Chondrocyte (in vitro differentiated cells): ENCODE measurements around the gene DLG4. TPM values are rescaled to one million over a fixed set of nuclear protein-coding genes. Genes with fewer than 3 reads are reported as not detected.

ENCODE experiments used
- DNase-seq: peaks from one replicate; pipeline ENCODE4 v3.0.0; 2021; ENCODE audit warnings: mixed read lengths, low spot score
- H3K27ac Mint-ChIP-seq: one replicate; pipeline ENCODE4 v1.8.0; 2021; ENCODE audit warnings: mild to moderate bottlenecking, moderate library complexity, mixed read lengths; ENCODE audit not compliant: unreplicated experiment
- H3K27me3 Mint-ChIP-seq: 2 replicates; pipeline ENCODE4 v1.8.0; 2021; ENCODE audit warnings: low read depth, mixed read lengths
- H3K36me3 Mint-ChIP-seq: 2 replicates; pipeline ENCODE4 v1.8.0; 2021; ENCODE audit warnings: low read depth, mixed read lengths
- H3K4me1 Mint-ChIP-seq: 2 replicates; pipeline ENCODE4 v1.8.0; 2021; ENCODE audit warnings: low read depth, mild to moderate bottlenecking, mixed read lengths
- H3K4me3 Mint-ChIP-seq: one replicate; pipeline ENCODE4 v1.8.0; 2021; ENCODE audit warnings: mild to moderate bottlenecking, moderate library complexity, mixed read lengths; ENCODE audit not compliant: unreplicated experiment
- H3K9me3 Mint-ChIP-seq: 2 replicates; pipeline ENCODE4 v1.8.0; 2021; ENCODE audit warnings: low read depth, mixed read lengths
- total RNA-seq: library from RNA; stranded (reverse); gene quantifications from 3 replicates; pipeline ENCODE4 v1.2.1, GENCODE V29; 2021
- TF ChIP-seq, protein P1 (sequence below): fragments of 200-600 bp; sonication (generic); IDR thresholded peaks from 2 replicates; pipeline ENCODE4 v1.5.0; 2021; ENCODE audit warnings: antibody characterized with exemption, mild to moderate bottlenecking, moderate library complexity

The DLG4 gene
- total RNA-seq, 1 donor from 2014 or later = 28.3 TPM

DNA sequence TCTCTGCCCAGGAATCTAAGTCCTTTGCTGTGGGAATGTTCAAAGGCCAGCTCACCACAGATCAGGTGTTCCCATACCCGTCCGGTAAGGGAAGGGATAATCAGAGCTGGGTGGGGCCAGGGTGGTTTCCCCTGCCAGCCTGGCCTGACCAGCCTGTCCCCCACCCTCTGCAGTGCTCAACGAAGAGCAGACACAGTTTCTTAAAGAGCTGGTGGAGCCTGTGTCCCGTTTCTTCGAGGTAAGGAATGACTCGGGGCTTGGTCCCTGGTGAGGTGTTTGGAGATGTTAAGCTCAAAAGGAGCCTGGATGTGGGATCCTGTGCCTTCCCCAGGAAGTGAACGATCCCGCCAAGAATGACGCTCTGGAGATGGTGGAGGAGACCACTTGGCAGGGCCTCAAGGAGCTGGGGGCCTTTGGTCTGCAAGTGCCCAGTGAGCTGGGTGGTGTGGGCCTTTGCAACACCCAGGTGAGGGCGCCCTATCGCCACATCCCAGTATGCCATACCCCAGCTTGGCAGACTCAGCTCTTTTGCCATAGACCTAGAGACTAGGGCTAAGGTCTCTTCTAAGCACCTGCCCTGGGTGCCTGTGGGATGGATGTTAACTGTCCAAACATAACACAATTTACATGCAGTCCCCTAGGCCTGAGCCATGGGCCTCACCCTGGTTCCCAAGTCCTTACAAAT lies 1.1 kb upstream of the DLG4 start:
- peak overlapping the region; percentile 95 for H3K4me3 Mint-ChIP-seq
- H3K27me3 Mint-ChIP-seq = no peaks in the 10 kb centered on the region
- H3K4me1 Mint-ChIP-seq = peaks cover 74% of the 10 kb centered on the region
- H3K36me3 Mint-ChIP-seq = peaks cover 13% of the 10 kb centered on the region
- TF ChIP-seq, protein P1, sequence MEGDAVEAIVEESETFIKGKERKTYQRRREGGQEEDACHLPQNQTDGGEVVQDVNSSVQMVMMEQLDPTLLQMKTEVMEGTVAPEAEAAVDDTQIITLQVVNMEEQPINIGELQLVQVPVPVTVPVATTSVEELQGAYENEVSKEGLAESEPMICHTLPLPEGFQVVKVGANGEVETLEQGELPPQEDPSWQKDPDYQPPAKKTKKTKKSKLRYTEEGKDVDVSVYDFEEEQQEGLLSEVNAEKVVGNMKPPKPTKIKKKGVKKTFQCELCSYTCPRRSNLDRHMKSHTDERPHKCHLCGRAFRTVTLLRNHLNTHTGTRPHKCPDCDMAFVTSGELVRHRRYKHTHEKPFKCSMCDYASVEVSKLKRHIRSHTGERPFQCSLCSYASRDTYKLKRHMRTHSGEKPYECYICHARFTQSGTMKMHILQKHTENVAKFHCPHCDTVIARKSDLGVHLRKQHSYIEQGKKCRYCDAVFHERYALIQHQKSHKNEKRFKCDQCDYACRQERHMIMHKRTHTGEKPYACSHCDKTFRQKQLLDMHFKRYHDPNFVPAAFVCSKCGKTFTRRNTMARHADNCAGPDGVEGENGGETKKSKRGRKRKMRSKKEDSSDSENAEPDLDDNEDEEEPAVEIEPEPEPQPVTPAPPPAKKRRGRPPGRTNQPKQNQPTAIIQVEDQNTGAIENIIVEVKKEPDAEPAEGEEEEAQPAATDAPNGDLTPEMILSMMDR = peak; percentile 77
- no peaks in the 10 kb centered on the region for H3K9me3 Mint-ChIP-seq
- H3K27ac Mint-ChIP-seq = peak overlapping the region; percentile 99
- DNase-seq = no peak

DNA sequence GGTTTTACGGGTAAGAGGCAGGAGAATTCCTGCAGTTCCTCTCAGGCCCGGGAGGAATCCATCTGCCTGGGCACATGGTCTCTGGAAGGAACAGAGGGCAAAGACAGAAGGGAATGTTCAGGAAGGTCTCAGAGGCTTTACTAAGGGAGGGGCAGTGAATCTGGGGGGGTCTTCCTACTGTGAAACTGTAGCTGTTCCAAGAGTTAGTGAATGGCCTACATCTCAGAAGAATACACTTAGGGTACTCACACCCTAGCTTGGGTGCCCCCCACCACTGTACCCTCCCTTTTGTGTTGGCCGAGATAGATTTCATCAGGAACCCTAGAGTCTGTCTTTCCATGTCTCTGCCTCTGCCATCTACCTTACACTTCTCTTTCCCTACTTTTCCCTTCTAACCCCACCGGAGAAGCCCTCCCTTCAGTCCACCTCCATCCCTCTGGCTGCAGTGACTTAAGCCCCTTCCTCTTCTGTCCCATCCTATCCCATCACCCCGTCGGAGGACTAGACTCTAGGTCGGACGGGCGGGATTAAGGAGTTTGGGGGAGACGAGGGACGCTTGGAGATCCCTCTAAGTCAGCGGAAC lies 316 bp downstream of the DLG4 start:
- H3K36me3 Mint-ChIP-seq = peaks cover 13% of the 10 kb centered on the region
- peak overlapping the region; percentile 99 for H3K27ac Mint-ChIP-seq
- TF ChIP-seq, protein P1 = no peak
- H3K4me1 Mint-ChIP-seq = peaks cover 77% of the 10 kb centered on the region
- no peaks in the 10 kb centered on the region for H3K27me3 Mint-ChIP-seq
- no peaks in the 10 kb centered on the region for H3K9me3 Mint-ChIP-seq
- DNase-seq = no peak
- peak overlapping the region; percentile 95 for H3K4me3 Mint-ChIP-seq

DNA sequence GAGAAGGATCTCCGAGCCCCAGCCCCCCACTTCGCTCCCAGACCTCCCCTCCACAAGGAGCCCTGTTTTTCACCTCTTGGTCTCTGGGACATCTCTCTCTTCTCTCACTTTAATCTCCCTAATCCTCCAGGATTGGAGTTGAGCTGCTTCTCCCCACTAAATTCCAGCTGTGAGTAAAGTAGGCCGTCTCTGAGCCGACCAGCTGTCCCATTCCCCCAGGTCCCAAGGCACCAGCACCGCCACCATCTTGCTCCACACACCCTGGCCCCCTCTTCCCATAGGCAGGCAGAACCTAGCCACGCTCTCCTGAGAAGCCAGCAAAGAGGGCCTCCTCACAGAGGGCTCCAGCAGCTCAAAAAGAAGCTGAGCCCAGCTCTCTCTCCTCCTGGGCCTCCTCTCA lies 878 bp downstream of the DLG4 start:
- peaks cover 10% of the 10 kb centered on the region for H3K36me3 Mint-ChIP-seq
- H3K27me3 Mint-ChIP-seq = no peaks in the 10 kb centered on the region
- TF ChIP-seq, protein P1 = no peak
- H3K9me3 Mint-ChIP-seq = no peaks in the 10 kb centered on the region
- peak overlapping the region; percentile 95 for H3K4me3 Mint-ChIP-seq
- H3K4me1 Mint-ChIP-seq = peaks cover 79% of the 10 kb centered on the region
- DNase-seq = no peak
- peak overlapping the region; percentile 99 for H3K27ac Mint-ChIP-seq

DNA sequence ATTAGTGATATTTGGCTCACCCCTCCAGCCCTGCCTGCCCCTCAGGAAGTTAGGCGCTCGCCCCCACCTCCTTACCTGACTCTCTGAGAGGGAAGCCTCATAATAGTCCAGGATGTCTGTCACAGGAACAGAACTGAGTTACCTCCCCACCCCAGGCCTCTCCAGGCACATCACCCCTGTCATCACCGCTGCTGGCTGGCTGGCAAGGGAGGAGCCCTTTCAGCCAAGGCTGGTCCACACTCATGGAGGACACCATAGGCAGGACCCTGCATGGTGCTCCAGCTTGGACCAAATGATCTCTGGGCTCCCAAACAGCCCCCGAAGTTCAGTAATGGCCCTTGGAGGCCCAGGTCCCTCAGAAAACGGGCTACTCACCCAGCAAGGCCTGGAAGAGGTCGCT lies 1.5 kb downstream of the DLG4 start:
- Mint-ChIP-seq H3K36me3 (peaks cover 4% of the 10 kb centered on the region), H3K4me1 (peaks cover 79% of the 10 kb centered on the region), H3K9me3 (no peaks in the 10 kb centered on the region), H3K27me3 (no peaks in the 10 kb centered on the region), H3K4me3 (peak overlapping the region; percentile 76), H3K27ac (peak overlapping the region; percentile 51)
- TF ChIP-seq, protein P1 = no peak
- no peak for DNase-seq

DNA sequence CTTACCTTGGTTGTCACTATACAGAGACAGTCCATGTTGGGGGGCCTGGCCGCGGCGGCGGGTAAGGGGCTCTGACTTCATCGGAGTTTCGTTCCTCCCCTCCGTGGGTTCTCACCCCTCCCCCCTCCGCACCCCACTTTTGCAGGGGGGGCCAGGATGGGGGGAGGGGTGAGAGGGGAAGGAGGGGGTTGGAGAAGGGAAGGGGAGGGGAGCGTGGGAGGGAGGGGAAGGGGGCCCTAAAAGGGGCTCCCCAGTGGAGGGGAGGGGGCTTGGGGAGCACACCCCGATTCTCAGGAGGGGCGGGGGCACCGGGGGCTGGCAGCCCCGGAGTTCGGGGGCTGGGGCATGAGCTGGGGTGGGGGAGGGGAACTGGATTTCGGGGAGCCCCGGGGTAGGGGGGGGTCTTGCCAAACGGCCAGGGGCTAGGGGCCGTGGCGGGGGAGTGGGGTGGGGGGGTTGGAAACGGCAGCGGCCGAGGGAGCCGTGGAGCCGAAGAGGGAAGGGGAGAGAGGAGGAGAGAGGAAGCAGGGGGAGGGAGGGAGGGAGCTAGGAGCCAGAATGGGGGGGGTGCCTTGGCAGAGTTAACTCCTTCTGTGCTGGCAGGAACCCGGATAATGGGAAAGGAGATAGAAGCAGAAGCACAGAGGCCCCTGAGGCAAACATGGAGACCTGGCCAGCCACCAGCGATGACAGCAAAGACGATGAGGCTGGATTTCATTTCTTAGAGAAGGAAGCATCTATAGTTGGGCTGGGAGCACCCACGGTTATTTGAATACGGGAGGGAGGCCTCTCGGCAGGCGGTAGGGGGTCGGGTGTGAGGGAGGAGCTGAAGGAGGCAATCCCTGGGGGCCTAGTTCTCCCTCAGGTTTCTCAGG lies 2.3 kb downstream of the DLG4 start:
- TF ChIP-seq, protein P1 = no peak
- H3K4me3 Mint-ChIP-seq = peak overlapping the region; percentile 78
- H3K36me3 Mint-ChIP-seq = peaks cover 2% of the 10 kb centered on the region
- H3K27ac Mint-ChIP-seq = peak overlapping the region; percentile 88
- no peaks in the 10 kb centered on the region for H3K27me3 Mint-ChIP-seq
- H3K9me3 Mint-ChIP-seq = no peaks in the 10 kb centered on the region
- no peak for DNase-seq
- H3K4me1 Mint-ChIP-seq = peaks cover 80% of the 10 kb centered on the region
